Tongue (tissue), 2 donors: Measurements from ENCODE around the gene LAMC1. TPM values are rescaled to one million over a fixed set of nuclear protein-coding genes. Genes with fewer than 3 reads are reported as not detected.

ENCODE experiments used
- DNase-seq: peaks from one replicate; pipeline ENCODE4 v3.0.0-alpha.2; 2015
- total RNA-seq: library from RNA; depleted of rRNA; stranded (reverse); fragments of >200 nt; gene quantifications from one replicate; pipeline ENCODE4 v1.2.3, GENCODE V29; 2014

Gene LAMC1
- total RNA-seq, 1 donor from 2014 or later = 482 TPM

DNA sequence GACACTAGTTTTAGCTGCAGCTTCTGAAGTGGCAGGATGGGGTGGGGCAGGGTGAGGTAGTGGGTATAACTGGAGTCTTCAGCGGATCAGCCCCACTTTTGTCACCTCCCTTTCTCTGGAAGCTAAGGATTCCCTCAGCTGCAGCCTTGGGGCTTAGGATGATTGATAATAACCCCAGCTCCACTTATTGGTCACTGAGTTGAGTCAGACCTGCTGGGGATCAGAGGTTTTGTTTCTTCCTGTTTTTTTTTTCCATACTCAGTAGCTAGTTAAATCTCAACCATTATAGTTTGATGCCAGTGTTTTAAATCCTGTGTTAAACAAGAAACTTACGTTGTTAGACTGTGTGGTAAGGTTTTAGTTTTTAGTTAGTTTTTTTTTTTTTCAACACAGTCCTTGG is 57.2 kb downstream of the LAMC1 start:
- DNase-seq = no peak

DNA sequence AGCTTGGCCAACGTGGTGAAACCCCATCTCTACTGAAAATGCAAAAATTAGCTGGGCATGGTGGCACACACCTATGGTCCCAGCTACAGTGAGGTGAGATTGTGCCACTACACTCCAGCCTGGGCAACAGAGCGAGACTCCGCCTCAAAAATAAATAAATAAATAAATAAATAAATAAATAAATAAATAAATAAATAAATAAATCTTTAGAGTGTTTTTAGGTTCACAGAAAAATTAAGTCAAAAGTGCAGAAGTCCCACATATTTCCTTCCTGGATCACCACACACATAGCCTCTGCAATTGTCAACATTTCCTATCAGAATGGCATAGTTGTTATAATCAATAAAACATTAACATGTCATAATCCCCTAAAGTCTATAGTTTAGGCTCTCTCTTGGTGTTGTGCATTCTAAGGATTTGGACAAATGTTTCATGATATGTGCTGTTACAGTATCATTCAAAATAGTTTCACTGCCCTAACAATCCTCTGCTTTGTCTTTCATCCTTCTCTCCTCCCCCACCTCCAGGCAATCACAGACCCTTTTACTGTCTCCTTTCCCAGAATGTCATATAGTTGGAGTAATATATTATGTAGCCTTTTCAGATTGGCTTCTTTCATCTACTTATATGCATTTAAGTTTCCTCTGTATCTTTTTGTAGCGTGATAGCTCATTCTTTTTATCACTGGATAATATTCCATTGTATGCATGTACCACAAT is 58.3 kb downstream of the LAMC1 start:
- no peak for DNase-seq

DNA sequence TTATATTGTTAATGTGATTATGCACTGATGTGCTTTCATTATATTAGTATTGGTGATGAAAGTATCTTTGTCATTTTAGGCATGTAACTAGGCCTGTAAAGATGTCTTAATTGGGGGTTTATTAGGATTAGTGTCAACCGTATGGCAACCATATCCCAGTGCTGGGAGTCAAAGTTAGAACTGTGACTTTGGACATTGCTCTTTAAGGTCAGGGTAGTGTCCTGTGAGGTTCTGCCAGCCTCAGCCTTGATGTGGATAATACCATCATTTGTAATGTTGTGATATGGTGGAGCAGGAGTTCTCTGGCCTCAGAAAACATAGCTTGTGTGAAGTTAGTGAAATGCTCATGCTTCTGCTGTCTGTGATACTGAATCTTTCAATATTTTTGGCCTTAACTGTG is 59.4 kb downstream of the LAMC1 start:
- DNase-seq = no peak

DNA sequence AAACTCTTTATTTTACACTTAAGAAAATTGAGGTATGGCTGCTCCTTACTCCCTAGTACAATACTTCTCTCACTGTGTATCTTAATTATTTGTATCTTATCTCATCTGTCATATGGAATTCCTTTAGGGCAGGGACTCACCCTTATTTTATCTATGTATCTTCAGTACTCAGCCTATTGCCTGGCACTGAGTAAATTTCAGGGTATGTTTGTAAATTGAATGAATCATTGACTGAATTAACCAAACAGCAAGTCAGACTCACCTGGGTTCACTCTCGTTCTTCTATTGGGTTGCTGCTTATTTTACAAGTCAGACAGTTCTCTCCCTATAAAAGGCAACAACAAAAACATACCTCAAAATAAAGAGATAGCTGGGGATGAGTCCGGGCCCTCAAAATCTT is 63.8 kb downstream of the LAMC1 start:
- no peak for DNase-seq

DNA sequence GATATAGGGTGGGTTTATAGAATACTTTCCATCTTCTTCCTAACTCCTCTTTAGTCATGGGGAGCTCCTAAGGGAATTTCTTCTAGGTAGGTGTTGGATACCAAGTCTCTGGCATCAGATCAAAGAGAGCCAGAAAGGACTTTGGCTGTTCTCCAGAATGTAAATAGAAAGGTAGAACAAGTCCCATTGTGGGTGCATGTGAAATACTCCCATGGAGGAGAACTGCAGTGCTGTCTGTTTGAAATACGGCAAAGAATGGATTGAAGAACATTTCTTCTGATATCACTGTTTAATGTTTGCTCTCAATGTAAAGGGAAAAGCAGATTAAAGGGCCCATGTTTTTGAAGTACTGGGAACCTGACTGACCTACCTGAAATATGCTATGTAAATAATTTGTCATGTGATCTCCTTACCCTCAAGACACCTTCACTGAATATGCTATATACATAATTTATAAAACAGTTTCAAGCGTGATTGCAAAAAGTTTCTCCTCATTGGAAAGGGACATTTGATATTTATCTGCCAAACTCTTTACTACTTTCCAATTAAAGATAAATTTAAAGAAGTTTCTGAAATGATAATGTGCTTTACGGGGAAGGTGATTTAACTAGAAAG is 65.9 kb downstream of the LAMC1 start:
- no peak for DNase-seq

DNA sequence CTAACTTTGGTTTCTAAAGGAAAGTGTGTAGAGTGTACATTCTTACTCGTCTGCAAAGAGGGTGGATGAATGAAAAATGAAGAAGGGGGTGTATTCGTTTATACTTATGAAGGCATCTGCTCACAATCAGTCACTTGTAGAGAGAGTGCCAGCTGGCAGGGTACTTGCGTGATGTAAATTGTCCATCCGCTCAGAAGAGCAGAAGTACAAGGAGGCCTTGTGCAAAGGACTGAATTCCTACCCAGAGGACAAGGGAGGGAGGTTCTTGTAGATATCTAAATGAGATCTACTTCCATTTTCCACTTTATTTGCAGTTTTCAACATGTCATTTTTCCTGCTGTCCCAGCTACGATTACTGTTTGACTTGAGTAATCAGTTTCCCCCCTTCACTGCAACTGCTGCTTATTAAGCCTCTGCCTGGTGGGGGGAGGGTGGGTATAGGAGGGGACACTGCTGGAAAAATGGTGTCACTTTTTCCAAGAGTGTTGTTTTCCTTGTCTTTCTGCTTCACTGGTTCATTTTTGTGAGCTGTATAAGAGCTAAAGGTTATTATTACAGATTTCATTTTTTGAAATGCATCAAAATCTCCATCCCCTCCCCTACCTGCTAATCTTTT is 67.3 kb downstream of the LAMC1 start:
- DNase-seq = peak; percentile 96

DNA sequence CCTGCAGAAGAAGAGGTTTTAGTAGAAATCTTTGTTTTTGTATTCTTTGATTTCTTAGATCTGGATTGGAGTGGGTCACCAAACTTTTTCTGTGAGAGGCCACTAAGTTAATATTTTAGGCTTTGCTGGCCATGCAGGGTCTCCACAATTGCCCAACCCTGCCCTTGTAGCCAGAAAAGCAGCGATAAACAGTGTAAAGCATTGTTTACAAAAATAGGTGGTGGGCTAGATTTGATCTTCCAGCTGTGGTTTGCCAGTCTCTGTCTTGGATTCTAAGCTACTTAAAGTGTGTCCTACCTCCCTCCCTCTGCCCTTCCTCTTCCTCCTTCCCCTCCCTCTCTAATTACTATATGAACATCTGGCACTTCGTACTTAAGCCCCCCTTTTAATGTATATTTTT is 68.0 kb downstream of the LAMC1 start:
- DNase-seq = no peak

DNA sequence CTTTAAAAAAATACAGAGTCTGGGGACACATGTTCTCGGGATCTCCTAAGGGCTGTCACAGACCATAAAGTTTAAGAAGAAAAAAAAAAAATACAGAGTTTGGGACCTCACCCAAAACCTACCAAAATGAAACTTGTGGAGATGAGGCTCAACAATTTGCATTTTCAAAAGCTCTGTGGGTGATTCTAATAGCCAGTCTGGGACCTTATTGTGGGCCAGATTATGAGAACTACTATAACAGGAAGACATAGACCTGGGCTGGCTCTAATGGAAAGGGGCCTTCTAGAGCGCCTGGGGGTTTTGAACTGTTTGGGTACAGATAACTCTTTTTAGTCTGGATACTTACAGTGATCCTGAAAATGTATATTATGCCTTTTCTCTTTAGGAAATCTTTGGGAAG is 69.1 kb downstream of the LAMC1 start:
- no peak for DNase-seq

DNA sequence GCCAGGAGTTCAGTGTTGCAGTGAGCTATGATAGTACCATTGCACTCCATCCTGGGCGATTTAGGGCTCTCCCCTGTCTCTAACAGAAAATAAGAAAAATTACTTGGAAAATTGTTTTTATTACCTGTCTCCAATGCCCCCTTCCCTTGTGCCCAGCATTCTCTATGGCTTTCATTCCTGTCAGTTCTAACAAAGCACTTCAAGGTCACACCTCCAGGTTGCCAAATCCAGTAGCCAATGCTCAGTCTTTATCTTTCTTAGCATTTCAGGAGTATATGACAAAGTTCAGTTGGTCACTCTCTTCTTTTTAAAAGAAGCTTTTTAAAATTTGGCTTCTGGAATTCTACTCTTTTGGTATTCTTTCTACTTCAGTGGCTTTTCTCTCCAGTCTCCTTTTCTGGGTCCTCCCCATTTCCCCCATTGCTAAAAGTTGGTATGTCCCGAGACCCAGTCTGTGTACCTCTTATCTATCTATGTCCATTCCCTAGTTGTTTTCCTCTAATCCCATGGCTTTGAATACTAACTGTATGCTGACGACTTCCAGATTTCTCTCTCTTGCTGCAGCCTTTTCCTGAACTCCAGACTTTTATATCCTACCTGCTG is 69.9 kb downstream of the LAMC1 start:
- no peak for DNase-seq

DNA sequence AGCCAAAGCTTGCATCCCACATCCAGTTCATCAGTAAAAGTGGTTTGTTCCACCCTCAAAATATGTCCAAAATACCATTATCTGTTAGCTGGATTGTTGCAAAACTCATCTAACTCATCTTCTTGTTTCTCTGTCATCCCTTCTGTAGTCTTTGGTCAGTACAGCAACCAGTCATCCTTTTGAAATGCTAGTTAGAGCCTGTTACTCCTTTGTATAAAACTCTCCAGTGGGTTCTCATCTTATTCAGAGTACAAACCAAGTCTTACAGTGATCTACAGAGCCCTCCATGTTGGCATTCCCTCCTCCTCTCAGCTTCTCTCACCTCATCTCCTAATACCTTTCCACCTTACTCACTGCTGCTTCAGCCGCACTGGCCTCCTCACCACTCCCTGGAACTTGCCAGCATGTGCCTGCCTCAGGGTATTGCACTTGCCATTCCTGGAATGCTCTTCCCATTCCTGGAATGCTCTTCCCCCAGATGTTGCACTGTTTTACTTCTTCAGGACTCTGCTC is 70.6 kb downstream of the LAMC1 start:
- no peak for DNase-seq

DNA sequence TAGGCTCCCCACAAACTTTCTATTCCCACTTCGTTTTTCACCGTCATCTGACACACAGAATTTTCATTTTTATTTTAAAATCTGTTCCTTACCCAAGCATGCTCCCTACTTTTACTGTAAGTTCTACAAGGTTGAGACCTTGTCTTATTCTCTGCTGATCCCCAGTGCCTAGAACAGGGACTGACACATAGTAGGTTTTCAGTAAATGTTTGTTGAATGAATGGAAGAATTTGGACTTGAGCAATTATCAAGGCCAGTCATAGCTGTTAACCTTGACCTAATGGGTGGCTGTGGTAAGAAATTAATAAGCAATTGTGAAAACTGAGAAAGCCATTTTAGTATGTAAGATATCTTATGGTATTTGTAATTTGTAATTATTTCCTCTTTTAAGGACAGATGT is 71.1 kb downstream of the LAMC1 start:
- DNase-seq = no peak

DNA sequence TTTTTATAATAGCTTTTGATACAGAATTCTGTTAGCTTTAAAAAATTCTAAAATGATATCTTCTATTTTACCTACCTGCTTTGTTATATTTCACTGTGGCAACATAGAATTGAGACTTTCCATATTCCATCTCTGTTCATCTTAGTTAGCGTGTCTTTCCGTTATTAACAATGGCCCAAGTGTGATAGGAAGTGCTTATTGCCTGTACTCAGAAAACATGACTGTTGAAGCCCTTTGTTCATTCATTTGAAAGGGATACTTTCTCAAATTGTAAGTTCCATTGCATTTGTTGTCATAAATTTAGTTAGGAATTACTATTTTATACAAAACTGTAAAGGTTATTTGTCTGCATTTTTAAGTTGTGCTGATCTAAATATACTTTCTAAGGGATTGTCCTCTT is 73.1 kb downstream of the LAMC1 start:
- DNase-seq = no peak

DNA sequence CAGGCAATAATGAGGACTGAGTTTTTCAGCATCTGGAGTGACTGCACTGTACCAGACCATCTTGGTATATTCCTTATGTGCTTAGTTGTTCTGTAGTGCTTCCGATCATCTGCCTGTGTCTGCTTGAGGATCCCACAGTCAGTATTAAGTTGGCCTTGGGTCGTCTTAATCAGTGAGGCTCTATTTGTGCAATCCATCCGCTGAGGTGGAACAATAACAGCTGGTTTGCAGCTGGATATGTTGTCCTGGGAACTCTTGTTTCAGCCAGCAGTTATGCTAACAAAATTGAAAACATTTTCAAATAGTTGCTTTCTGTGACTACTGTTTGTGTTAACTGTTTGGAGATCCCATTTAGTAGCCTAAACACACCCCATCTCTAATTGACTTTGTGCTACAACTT is 73.7 kb downstream of the LAMC1 start:
- DNase-seq = peak; percentile 92

DNA sequence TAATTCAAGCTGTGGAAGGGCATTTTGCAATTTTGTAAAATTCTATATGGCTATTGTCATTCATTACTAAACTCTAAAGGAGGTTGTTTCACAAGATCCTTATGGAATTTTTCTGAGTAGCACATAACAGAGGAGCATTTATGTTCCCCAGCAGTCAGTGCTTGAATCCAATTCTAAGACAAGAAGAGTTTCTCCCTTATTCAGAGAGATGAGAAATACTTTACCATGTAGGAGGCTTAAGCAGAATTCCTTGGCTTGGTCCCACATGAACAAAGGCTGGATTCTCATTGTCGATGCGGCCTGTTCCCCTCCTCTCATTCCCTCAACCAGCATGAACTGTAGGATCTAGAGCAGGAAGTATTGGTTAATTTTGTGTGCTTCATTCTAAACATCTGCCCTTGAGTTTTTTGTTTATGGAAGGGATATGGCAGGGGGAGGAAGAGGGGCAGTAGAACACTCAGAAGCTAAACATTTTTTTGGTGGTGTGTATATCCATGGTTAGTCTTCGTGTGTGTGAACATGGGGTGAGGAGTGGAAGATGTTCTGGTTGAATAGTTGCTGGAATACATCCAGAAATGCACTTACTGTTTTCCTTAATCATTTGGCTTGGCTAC is 74.3 kb downstream of the LAMC1 start:
- DNase-seq = peak; percentile 80

DNA sequence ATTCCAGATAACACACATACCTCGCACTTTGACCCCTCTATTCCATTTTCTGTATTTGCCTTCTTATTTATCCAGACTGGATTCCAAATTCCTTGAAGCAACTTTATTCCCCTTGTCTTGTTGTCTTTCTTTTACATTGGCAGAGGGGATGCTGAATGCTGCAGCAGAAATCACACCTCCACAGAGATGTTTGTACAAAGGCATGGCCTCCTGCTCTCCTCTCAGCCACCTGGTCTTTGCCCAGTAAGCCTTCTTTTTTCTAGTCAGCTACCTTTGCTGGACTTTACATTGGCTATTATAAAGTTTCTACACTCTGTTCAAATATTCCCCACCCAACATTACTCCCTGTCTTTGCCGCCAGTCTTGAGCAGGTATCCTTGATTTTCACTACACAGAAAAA is 75.1 kb downstream of the LAMC1 start:
- no peak for DNase-seq

DNA sequence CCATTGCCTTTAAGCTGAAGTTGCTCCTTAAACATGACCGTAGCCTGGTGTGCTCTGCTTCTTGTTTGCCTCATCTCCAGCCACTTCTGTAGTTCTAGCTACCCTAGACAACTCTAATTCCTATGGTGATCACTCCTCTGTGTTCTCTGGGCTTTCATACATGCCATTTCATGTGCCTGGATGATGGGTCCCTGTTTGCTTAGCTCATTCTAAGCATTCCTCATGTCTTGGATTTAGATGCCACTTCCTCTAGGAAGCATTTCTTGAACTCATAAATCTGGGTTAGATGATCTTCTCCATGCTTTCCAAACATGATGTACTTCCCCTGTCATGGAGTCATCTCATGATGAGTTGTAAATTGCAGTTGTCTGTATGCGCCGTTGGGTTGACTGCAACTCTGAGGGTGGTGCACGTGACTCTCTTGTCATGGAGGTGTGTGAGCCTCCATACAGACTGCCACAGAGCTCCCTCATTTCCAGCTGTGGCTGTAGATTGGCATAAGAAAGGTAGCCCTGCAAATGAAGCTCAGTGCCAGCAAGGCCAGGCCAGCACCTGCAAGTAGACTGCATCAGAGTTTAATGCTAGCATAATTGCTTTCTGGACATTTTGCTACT is 77.2 kb downstream of the LAMC1 start:
- no peak for DNase-seq

DNA sequence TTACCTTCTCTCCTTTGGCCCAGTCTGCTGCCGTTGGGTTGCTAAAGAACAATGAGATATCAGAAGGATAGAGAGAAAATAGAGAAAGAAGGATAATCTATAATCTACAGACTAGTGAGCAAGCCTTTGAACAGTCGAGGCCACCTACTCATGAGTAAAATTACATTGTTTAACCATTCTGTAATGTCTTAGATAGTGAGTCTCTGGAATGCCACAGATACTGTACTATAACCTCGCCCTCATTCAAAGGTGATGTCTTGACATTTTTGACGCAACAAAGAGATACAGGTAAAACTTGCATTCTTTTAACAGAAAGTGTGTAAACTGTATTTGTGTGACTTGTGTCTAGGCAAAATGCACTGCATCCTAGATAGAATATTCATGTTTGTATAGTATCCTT is 77.9 kb downstream of the LAMC1 start:
- no peak for DNase-seq

DNA sequence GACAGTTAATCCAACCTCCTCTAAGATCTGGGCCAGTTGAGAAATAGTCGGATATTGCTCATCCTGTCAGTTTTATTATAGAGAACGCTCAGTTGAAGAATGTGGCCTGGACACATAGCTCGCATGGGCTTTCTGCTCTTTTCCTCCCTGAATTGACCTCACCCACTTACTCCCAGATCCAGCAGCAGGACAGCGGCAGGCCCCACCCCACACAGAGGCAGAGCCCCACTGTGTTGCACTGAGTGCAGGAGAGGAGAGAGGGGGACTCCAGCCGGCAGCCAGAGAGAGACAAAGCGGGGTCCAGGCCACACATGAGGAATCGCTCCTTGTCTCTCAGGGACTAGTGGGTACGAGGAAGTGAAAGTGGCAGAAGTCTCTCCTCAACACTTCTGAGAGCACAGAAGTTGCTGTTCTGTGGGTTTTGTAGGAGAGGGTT is 78.6 kb downstream of the LAMC1 start:
- no peak for DNase-seq

DNA sequence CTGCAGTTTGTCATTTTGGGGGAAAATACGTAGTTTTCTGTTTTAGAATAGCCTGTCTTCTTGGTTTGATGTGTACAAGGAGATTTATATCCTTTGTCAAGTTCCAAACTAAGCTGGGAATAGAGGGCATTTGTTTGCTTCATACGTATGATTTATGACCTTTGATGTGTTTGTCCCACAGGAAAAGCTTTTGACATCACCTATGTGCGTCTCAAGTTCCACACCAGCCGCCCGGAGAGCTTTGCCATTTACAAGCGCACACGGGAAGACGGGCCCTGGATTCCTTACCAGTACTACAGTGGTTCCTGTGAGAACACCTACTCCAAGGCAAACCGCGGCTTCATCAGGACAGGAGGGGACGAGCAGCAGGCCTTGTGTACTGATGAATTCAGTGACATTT is 79.9 kb downstream of the LAMC1 start:
- no peak for DNase-seq

DNA sequence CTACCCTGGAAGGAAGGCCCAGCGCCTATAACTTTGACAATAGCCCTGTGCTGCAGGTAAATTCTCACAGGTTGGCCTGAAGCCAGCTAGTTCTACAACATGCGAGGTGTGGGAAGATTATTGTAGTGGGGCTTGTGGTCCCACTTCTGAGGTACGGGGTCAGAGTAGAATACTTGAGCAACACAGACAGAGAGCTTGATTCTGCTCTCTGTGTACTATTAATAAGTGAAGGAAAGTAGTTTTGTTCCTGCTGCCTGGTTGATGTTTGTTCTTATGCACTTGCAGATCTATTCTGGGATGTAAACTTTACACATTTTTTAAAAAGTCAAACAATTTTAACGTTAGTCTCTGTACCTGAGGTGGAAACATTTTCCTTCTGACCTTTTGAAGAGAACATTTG is 80.4 kb downstream of the LAMC1 start:
- no peak for DNase-seq

DNA sequence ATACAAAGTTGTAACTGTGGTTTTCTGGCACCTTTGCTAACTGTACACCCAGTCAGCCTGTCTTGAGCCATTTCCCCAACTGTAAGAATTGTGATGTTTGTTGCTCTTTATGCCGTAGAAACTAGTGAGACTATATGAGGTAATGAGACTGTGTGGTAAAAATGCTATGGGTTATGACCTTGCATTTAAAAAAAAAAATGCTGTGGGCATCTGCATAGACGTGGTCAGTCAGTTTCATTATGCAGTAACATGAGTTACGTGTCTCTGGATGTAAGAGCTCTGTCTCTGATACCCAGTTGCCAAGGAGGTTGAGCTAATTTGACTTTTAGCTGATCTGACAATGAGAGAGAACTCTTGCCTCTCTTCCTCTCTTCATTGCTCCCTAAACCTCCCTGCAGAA is 82.2 kb downstream of the LAMC1 start:
- no peak for DNase-seq

DNA sequence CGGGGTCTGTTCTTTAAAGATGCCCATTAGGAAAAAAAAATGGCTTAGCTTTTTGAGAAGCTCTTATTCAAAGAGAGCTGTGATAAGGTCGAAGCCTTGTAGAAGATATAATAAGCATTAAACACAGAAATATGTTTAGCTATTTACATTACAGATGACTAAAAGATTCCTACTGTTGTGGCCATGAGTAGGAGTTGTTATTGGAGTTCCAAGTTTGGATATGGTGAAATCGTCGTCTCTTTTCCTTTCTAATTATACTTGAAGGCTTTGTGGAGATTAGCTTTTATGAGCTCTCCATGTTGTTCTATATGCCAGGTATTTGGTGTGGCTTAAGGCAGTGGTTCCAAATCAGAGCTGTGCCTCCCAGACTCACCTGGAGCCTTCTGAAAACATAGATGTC is 82.9 kb downstream of the LAMC1 start:
- DNase-seq = no peak
